ENCODE results near the gene TDP2. TPM values are rescaled to one million over a fixed set of nuclear protein-coding genes. Genes with fewer than 3 reads are reported as not detected.

Gene TDP2
- 56.9 TPM for total RNA-seq (ENCODE audit: unreplicated experiment)
- long read RNA-seq, transcript TDP2-202 (7 exons, 2,071 nt), result major isoform, 10 of 13 reads
- long read RNA-seq, partial matches to known transcripts, result 1 of 13 reads
- long read RNA-seq, other reads (novel, unspliced or antisense), result 2 of 13 reads

GRCh38 chr6:24666641-24667377, at the start of gene TDP2, which contains the start of gene ACOT13:
TDP2 (minus strand) TSS chr6:24666899; CDS start chr6:24666862, 37 bp downstream.
ACOT13 (plus strand) TSS chr6:24667077; CDS start chr6:24667264, 187 bp downstream.
- DNase-seq, result peak; percentile 97
- H3K27me3 Mint-ChIP-seq (ENCODE audit: unreplicated experiment), result peaks cover 7% of the 10 kb centered on the region
- H3K4me3 Mint-ChIP-seq (ENCODE audit: unreplicated experiment), result peak within 1 kb of the TSS; percentile 98
- peaks cover 16% of the 10 kb centered on the region for H3K36me3 Mint-ChIP-seq (ENCODE audit: unreplicated experiment)
- peak within 1 kb of the TSS; percentile 89 for H3K27ac Mint-ChIP-seq (ENCODE audit: unreplicated experiment)
- TF ChIP-seq, protein P1, sequence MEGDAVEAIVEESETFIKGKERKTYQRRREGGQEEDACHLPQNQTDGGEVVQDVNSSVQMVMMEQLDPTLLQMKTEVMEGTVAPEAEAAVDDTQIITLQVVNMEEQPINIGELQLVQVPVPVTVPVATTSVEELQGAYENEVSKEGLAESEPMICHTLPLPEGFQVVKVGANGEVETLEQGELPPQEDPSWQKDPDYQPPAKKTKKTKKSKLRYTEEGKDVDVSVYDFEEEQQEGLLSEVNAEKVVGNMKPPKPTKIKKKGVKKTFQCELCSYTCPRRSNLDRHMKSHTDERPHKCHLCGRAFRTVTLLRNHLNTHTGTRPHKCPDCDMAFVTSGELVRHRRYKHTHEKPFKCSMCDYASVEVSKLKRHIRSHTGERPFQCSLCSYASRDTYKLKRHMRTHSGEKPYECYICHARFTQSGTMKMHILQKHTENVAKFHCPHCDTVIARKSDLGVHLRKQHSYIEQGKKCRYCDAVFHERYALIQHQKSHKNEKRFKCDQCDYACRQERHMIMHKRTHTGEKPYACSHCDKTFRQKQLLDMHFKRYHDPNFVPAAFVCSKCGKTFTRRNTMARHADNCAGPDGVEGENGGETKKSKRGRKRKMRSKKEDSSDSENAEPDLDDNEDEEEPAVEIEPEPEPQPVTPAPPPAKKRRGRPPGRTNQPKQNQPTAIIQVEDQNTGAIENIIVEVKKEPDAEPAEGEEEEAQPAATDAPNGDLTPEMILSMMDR (IDR thresholded peaks at IDR 0.05; ENCODE audit: partially characterized antibody, unreplicated experiment), result peak; percentile 58
- H3K4me1 Mint-ChIP-seq (ENCODE audit: low read depth, unreplicated experiment), result peaks cover 35% of the 10 kb centered on the region
- peaks cover 19% of the 10 kb centered on the region for H3K9me3 Mint-ChIP-seq (ENCODE audit: unreplicated experiment)

- Mint-ChIP-seq H3K4me3 (ENCODE audit: unreplicated experiment) (peak overlapping the region; percentile 22), H3K36me3 (ENCODE audit: unreplicated experiment) (no peaks in the 10 kb centered on the region)
Measured at GRCh38 chr6:24710519-24711303, 44.0 kb upstream of the TDP2 start.

DNA sequence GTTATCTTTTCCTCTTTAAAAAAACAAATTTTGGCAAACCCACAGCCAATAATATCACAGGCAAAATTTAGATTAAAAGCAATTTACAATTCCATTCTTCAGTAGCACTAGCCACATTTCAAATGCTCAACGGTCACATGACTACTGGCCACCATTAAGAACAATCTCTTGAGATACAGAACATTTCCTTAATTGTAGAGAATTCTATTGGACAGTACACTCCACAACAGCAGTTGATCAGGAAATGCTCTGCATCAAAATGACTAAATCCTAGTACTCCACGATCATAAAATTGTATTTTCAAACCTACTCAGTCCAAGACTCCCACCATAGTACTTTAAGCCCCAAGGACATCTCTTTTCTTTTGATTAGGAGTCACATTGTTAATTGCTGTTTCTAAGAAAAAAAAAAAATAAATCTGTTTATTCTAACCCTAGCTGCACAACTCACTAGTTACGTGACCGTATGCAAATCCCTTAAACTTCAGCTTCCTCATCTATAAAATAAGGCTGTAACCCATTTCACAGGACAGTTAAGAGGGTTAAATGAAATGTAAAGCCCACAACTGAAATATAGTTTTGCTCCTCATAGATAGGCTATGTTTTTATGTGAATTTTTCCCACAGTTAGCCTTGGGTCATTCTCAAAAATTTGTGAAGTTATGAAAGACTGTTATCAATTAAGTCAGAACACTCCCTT, 42.5 kb upstream of the TDP2 start:
- no peaks in the 10 kb centered on the region for H3K36me3 Mint-ChIP-seq (ENCODE audit: unreplicated experiment)
- no peak for DNase-seq
- no peak overlapping the region for H3K4me3 Mint-ChIP-seq (ENCODE audit: unreplicated experiment)
- peaks cover 2% of the 10 kb centered on the region for H3K9me3 Mint-ChIP-seq (ENCODE audit: unreplicated experiment)
- H3K27me3 Mint-ChIP-seq (ENCODE audit: unreplicated experiment), result peaks cover 2% of the 10 kb centered on the region
- peaks cover 5% of the 10 kb centered on the region for H3K4me1 Mint-ChIP-seq (ENCODE audit: low read depth, unreplicated experiment)
- no peak overlapping the region for H3K27ac Mint-ChIP-seq (ENCODE audit: unreplicated experiment)
- TF ChIP-seq, protein P1 (IDR thresholded peaks at IDR 0.05; ENCODE audit: partially characterized antibody, unreplicated experiment), result no peak

More at GRCh38 chr6:24710519-24711303, 44.0 kb upstream of the TDP2 start:
- Mint-ChIP-seq H3K4me1 (ENCODE audit: low read depth, unreplicated experiment) (peaks cover 5% of the 10 kb centered on the region), H3K27ac (ENCODE audit: unreplicated experiment) (peak overlapping the region; percentile 45), H3K9me3 (ENCODE audit: unreplicated experiment) (peaks cover 2% of the 10 kb centered on the region), H3K27me3 (ENCODE audit: unreplicated experiment) (peaks cover 2% of the 10 kb centered on the region)
- TF ChIP-seq, protein P1 (IDR thresholded peaks at IDR 0.05; ENCODE audit: partially characterized antibody, unreplicated experiment), result no peak
- no peak for DNase-seq

GRCh38 chr6:24708612-24709011, 41.9 kb upstream of the TDP2 start:
- no peaks in the 10 kb centered on the region for H3K4me1 Mint-ChIP-seq (ENCODE audit: low read depth, unreplicated experiment)
- TF ChIP-seq, protein P1 (IDR thresholded peaks at IDR 0.05; ENCODE audit: partially characterized antibody, unreplicated experiment), result no peak
- no peak for DNase-seq
- no peaks in the 10 kb centered on the region for H3K36me3 Mint-ChIP-seq (ENCODE audit: unreplicated experiment)
- H3K27ac Mint-ChIP-seq (ENCODE audit: unreplicated experiment), result no peak overlapping the region
- H3K9me3 Mint-ChIP-seq (ENCODE audit: unreplicated experiment), result peaks cover 2% of the 10 kb centered on the region
- H3K4me3 Mint-ChIP-seq (ENCODE audit: unreplicated experiment), result no peak overlapping the region
- peaks cover 2% of the 10 kb centered on the region for H3K27me3 Mint-ChIP-seq (ENCODE audit: unreplicated experiment)

Measured in glutamatergic neuron (in vitro differentiated cells).